ENCODE measurements around the gene ACP5.

DNA sequence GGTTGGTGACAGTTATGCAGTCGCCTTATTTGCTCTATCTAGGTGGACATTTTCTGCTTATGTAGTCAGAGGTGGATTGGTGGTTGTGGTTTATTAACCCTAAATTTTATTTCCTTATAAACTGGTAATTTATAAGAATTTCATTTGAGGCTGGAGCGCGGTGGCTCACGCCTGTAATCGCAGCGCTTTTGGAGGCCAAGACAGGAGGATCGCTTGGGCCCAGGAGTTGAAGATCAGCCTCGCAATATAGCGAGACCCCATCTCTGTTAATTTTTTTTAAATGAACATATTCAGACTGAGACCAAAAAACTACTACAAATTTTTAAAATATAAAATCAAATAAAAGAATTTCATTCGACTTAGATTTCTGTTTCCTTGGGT lies 20.6 kb upstream of the ACP5 start:
- TF ChIP-seq, protein P1, sequence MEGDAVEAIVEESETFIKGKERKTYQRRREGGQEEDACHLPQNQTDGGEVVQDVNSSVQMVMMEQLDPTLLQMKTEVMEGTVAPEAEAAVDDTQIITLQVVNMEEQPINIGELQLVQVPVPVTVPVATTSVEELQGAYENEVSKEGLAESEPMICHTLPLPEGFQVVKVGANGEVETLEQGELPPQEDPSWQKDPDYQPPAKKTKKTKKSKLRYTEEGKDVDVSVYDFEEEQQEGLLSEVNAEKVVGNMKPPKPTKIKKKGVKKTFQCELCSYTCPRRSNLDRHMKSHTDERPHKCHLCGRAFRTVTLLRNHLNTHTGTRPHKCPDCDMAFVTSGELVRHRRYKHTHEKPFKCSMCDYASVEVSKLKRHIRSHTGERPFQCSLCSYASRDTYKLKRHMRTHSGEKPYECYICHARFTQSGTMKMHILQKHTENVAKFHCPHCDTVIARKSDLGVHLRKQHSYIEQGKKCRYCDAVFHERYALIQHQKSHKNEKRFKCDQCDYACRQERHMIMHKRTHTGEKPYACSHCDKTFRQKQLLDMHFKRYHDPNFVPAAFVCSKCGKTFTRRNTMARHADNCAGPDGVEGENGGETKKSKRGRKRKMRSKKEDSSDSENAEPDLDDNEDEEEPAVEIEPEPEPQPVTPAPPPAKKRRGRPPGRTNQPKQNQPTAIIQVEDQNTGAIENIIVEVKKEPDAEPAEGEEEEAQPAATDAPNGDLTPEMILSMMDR (IDR thresholded peaks at IDR 0.05): no peak
- no peak for TF ChIP-seq POLR2A (IDR thresholded peaks at IDR 0.05)
